Measurements from ENCODE around the gene CCDC183.
"Not testable (repeated sequence)": the region's sequence is repeated elsewhere in the genome, so short reads cannot be mapped to it uniquely, and the experiment has no call there.

Gene CCDC183

DNA sequence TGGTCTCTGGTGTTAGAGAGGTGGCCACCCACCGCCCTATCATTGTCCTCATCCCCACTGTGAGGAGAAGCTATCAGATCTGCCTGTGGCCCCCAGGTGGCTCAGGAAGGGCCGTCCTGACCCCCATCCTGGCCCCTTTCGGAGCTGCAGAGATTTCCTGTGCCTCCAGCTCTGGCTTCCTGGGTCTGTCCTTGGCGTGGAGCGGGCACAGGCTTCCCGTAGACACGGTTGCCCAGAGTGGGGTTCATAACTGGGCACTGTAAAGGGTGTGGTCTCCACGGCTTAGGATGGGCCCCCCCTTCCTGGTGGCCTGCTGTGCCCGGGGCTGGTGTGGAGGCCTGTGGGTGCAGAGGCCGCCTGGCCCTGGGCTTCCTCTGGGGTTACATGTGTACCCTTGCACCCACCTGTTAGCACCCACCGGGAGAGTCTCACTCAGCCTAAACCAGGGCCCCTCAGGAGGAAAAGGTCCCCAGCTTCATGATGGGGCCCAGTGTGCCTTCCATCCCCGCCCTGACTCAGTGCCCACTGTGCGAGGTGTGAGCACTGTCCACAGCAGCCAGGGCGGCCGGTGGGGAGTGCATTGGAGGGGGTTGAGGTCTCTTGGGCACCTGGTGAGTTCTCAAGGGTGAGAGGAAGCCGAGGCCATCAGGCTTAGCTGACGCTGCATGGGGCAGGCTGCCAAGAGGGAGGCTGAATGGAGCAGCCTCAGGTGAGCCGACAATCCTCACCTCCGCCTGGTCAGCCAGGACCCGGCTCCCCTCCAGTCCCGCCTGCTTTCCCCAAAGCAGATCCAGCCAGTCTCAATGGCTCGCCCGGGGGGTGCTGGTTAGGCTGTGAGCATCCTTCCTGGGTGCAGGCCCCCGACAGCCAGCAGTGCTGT is 30.8 kb downstream of the CCDC183 start:
- FAIRE-seq = no peak

DNA sequence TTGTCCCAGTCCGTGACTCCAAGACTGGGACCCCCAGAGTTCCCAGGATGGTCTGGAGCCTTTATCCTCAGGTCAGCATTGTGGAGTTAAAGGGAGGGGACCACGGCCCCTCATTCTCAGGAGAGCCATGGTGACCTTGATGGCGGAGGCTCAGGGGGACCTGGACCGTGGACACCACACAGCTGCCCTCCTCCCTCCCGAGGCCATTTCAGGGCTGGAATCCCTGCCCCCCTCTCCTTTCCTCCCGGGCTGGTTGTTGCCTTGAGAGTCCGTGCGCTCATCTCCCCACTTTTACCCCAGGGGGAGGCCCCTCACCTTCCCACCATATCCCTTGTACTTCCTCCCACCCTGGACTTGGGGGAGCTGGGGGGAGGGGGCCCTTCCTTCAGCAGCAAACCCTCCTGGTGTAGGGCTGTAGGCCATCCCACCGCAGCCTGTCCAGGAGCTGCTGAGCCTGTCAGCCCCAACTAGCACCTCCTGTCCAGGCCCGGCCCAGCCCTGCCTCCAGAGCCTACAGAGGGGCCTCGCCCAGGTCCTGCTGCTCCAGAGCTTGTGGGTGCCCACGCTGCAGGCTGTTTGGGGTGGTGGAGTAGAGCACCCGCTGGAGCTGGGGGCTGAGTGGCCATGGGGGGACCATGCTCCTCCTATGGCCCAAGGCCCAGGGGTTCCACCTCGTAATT is 31.8 kb downstream of the CCDC183 start:
- FAIRE-seq = no peak

DNA sequence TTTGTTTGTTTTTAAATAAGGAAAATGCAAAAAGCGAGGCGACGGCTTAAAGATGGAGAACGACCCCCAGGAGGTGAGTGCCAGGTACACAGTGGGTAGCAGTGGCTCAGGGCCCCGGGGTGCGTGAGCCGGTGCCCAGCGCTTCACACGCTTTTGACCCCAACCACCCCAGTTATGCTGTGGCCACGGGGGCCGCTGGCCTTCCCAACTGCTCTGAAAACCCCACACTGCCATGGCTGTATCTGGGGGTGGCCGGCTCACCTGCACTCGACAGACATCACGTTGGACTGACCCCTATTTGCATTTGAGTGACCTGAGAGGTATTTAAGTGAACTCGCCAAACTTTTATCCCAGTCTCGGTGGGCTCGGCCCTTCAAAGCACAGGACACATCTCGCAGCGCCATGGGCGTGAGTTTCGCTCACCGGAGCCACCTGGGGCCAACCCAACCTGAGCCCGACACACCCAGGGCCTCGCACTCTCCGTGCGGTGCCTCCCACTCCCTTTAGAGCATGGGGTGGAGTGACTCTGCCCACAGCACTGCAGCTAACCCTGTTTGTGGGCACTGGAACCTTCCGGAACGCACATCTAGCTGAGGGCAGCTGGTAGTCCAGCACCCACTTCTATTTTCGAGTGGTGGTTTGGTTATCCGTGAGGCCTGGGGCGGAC is 32.5 kb downstream of the CCDC183 start:
- no peak for FAIRE-seq

DNA sequence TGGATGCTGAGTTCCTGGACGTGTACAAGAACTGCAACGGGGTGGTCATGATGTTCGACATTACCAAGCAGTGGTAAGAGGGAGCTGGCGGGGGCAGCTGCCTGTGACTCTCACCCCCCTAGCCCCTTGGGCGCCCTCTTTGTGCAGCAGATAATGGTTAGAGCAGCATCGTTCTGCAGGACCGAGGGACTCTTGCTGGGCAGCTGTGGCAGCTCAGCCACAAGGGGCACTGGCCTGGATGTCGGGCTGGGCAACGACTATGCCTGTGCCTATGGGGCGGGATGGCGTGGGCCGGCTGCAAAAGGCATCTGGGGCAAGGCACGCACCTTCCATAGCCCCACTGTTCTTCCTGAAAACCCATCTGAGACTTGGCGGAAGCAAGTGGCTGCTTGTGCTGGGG is 33.3 kb downstream of the CCDC183 start:
- FAIRE-seq = no peak

DNA sequence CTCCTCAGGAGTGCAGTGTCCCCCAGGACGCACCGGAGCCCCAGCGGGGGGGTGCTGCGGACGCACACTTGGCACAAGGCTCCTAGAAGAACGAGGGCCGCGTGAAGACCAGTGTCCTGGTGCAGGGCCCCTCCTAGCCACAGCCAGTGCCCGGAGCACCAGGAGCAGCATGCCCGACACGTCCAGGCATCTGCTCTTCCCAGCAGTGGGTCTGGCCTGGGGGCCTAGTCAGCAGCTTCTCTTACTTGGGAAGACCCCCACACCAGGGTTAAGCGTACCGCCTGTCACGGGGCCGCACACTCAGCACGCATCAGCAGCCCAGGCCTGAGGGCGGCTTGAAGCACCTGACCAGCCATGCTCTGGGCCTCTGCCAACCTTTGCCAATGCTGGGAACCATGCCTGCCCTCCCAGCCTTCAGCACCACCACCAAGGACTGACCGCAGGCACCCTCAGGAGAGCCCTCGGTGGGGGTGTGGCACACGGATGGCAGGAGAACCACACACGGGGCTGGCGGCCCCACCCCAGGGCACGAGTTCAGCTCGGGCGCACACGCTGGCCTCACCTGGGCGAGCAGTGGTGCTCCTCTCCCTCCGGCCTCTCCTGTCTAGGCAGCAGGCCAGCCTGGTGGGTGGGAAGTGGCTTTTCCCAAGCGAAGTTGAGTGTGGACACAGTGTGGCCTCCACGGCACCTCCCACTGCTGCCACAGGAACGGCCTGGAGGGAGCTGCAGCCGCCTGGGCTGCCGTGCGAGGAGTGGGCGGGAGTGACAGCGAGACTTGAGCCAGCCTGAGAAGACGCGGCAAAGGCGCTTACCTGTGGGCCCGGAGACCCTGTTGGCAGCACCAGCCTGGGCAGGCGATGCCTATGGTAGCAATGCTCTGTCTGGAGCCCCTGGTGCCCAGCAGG is 34.1 kb downstream of the CCDC183 start:
- no peak for FAIRE-seq

DNA sequence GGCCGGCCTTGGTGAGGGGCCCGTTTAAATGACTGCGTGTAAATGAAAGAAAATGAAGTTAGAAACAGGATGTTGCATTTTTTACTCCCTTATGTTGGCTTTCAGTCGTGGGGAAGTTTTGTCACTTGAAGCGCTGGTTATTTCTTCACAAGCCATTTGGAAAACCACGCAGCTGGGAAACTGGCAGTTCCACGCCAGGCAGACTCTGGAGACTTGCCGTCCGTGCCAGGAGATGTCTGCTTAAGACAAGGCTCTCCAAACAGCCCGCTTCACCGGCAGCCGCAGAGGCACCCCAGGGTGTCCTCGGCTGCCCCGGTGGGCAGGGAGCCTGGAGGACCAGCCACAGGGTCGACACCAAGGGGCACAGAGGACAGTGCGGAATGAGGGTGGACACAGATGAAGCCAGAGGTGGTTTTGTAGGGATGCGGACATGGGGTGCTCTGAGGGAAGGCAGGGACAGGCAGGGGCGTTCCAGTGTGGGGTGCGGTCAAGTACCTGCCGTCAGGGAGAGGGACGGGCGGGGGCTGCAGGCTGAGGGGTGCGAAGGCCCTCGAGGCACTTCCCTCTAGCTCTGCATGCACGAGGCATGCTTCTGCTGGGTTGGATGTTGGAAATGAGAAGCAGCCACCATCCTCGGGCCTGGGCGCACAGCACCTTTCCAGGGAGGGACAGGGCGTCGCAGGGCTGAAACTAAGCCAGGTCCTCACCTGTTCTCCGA is 35.0 kb downstream of the CCDC183 start:
- FAIRE-seq = no peak

DNA sequence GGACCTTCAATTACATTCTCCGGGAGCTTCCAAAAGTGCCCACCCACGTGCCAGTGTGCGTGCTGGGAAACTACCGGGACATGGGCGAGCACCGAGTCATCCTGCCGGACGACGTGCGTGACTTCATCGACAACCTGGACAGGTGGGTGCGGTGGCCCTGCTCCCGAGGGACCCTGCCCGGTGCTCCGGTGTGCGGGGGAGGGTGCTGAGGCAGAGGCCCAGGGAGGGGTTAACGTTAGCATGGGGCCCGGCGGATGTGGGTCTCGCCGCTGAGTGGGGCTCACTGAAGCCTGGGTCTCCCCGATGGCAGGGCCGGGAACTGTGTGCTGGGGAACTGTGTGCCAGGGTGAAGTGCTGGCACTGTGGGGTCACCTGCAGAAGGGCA is 35.6 kb downstream of the CCDC183 start:
- FAIRE-seq = no peak

DNA sequence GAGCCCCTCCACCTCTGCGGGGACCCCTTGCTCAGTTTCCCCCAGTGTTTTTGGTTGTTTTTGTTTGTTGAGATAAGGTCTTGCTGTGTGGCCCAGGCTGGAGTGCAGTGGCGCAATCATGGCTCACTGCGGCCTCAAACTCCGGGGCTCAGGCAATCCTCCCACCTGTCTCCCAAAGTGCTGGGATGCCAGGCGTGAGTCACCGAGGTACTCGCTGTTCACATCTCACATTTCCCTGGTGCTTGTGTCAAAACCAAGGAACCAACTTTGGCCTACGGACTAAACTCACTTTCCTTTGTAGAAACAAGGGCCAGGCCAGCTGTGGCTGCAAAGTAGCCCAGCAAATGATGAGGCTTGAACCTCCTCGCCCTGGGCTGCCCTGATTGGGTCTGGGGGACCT is 36.4 kb downstream of the CCDC183 start:
- FAIRE-seq = no peak

DNA sequence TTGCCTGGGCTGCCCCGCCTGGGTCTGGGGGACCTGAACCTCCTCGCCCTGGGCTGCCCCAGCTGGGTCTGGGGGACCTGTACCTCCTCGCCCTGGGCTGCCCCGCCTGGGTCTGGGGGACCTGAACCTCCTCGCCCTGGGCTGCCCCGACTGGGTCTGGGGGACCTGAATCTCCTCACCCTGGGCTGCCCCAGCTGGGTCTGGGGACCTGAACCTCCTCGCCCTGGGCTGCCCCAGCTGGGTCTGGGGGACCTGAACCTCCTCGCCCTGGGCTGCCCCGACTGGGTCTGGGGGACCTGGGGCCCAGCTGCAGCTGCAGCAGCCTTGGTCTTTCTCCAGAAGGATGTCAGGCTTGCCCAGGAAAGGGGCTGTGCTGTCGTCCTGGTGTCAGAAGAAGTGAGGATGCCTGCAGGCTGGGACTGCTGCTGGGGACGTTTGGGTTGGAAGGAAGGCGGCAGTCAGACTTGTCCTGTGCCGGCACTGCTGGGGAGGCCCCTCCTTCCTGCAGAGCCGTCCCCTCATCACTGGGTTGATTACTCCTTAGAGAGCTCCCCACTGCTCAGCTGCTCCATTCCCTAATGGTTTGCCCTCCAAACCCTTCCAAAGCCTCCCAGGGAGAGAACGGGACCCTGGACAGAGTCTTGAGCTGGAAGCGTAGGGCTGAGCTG is 37.4 kb downstream of the CCDC183 start:
- not testable (repeated sequence) for FAIRE-seq

DNA sequence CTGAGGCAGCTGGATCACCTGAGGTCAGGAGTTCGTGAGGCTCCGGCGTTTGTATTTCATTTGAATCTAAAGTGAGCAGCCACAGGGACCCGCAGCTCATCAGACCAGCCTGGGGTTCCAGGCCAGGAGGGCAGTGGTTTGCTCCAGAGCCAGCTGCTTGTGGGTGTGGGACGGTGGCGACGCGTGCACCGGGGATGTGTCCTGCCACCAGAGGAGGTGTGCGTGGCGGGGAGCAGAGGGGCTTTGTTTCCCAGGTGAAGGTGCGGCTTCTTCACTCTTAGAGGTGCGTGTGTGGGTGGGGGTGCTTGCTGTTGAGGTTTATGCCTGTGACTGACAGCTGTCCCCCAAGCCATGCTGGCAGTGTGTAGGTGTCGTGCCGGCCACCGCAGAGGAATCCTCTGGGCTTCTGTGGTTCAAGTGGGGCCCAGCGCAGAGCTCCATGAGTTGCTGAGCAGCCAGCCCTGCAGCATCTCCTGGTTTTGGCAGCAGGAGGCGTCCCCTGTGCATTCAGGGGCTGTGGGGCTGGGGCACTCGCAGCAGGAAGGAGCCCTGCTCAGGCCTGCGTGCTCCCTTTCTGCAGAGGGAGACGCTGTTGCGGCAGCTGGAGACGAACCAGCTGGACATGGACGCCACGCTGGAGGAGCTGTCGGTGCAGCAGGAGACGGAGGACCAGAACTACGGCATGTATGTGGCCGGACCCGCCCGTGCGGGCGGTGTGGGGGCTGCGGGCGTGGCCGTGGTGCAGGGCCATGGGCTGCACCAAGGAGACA is 39.2 kb downstream of the CCDC183 start:
- FAIRE-seq = no peak

DNA sequence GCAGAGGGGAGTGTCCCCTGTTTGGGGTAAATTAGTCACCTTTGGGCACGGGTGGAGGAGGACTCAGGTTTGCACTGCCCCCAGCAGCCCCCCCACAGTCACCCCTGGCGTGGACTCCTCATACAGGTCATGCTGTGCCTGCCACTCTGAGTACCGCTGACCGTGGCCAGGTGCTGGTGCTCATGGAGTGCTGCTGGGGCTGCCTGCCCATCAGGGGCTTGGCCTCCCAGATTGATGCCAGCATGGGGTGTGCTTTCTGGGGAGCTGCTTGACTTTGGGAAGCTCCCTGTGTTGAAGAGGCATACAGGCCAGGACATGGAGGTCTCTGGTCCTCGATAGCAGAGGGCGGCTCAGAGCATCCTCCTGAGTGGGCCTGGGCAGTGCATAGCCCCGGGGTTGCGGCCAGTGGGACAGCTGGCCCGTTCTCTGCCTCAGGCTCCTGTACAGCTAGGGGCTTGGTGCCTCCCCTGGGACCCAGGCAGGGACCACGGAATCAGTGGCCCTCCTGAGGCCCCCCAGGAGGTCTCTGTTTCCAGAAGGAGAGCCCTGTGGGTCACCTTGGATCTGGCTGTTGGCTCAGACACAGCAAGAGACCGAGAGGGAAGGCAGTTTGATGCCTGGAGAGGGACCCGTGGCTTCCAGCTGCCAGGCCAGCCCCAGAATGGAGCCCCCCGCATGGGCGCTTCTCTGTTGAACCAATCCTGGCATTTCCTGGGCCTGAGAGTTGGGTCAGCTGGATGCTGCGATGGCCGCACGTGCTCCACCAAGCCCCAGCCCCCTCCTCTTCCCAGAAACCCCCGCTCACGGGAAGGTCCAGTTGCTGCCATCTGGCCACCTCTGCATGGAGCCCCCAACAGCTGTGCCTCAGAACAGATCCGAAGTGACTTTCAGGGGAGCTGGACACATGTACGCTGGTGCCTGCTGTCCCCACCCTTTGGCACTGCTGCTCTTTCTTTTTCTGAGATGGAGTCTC is 40.1 kb downstream of the CCDC183 start:
- no peak for FAIRE-seq

DNA sequence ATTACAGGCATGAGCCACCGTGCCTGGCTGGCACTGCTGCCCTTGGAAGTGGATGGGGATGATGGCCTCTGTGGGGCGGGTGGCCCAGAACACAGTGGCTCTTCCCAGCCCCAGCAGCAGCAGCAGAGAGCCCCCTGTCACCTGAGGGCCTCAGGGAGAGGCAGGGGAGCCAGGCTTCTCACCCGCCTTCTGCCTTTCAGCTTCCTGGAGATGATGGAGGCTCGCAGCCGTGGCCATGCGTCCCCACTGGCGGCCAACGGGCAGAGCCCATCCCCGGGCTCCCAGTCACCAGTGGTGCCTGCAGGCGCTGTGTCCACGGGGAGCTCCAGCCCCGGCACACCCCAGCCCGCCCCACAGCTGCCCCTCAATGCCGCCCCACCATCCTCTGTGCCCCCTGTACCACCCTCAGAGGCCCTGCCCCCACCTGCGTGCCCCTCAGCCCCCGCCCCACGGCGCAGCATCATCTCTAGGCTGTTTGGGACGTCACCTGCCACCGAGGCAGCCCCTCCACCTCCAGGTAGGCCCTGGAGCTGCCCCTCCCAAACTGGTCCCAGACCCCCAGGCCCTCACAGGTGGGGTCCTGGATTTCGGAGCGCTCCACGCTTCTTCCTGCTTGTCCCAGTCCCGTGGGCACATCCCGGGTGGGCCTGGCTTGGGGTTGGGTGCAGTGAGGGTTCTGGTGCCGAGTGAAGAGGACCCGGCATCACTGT is 41.2 kb downstream of the CCDC183 start:
- no peak for FAIRE-seq

DNA sequence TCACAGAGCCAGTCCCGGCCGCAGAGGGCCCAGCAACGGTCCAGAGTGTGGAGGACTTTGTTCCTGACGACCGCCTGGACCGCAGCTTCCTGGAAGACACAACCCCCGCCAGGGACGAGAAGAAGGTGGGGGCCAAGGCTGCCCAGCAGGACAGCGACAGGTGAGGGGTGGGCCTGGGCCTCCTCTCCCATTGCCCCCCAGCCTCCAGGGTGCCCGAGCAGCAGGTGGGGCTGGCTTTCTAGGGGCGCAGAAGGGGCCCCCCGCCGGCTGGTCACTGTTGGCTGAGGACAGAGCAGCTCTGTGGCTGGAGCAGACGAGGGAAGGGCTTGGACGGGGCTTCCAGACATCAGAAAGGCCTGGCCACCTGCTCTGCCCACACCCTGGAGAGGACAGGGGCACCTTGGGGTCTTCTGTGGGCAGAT is 41.7 kb downstream of the CCDC183 start:
- FAIRE-seq = not testable (repeated sequence)

DNA sequence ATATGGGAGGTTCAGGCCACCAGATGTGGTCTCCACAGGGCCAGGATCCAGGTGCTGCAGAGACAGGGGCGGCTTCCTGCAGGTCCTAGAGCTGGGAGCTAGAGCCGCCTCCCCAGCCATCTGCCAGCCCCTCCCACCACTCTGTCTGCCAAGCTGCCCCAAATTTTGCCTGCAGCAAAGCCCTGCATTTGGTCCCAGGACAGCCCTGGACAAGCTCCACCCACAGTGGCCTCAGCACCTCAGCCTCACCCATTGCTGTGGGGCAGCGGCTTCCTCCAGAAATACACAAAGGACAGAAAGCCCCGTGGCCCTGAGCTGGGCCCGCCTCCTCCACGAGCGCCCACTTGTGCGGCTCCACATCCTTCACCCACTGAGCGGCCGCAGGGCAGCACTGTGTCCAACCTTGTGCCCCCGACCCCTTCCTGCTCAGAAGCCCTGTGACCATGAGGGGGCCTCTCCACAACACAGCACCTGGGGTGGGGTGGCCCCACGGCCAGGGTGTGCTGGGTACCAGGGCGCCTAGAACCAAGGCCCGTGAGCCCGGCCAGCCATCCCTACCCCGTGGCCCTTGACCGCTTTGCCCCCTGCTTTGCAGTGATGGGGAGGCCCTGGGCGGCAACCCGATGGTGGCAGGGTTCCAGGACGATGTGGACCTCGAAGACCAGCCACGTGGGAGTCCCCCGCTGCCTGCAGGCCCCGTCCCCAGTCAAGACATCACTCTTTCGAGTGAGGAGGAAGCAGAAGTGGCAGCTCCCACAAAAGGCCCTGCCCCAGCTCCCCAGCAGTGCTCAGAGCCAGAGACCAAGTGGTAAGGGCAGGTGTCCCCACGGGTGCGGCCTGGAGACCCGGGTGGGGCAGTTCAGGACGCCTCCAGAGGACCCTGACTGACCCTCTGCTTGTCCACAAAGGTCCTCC is 42.4 kb downstream of the CCDC183 start:
- no peak for FAIRE-seq

DNA sequence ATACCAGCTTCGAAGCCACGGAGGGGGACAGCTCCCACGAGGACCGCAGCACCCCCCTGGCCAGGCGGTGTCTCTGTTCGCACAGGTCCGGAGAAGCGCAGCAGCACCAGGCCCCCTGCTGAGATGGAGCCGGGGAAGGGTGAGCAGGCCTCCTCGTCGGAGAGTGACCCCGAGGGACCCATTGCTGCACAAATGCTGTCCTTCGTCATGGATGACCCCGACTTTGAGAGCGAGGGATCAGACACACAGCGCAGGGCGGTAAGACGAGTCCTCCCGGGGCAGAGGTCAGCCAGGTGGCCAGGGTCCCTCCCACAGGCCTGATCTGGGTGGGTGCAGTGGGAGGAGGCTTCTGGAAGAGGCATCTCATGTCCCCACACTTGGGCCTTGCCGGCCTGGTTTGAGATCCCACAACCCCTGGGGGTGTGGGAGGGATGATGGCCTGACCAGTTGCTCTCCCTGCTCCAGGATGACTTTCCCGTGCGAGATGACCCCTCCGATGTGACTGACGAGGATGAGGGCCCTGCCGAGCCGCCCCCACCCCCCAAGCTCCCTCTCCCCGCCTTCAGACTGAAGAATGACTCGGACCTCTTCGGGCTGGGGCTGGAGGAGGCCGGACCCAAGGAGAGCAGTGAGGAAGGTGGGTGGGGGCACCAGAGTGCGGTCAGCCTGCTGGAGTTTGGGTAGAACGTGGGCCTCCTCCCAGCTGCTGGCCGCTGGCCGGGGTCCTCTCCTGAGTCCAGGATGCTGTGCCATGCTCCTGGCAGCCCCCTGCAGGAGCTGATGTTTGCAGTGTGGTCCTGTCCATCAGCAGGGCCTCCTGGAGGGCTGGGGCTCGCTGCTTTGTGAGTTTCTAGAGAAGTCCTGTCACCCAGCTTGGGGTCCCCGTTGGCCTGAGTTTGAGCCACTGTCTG is 43.3 kb downstream of the CCDC183 start:
- no peak for FAIRE-seq

DNA sequence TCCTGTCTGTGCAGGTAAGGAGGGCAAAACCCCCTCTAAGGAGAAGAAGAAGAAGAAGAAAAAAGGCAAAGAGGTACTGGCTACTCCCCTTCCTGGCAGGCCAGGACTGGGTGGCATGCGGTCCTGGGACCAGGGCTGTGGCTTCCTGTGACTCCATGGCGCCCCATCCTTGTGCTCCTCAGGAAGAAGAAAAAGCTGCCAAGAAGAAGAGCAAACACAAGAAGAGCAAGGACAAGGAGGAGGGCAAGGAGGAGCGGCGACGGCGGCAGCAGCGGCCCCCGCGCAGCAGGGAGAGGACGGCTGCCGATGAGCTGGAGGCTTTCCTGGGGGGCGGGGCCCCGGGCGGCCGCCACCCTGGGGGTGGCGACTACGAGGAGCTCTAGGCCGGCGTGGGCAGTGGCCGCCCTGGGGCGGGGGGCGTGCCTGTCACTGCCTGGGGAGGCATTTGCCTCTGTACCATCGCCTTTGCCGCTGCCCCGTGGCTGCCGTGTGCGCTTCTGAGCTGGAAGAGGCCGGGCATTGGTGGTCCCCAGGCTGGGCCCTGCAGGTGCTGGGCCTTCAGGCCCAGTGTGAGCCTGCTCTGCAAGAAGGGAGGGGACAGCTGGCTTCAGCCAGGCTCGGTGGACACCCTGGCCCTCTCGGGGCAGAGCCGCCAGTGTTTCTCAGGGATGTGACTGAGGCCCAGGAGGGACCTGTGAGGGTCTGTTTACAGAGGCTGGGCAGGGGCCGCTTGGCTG is 44.2 kb downstream of the CCDC183 start:
- no peak for FAIRE-seq

All from islet of Langerhans (tissue), 1 donor.